Measurements from ENCODE around the gene PM20D1.

GRCh38 chr1:205800427-205800826 is 49.5 kb downstream of the PM20D1 start:
- TF ChIP-seq CTCF (conservative IDR thresholded peaks at IDR 0.05 in 1 of 2, IDR thresholded peaks at IDR 0.05 in 1 of 2; ENCODE audit: low read depth in 1 of 2, low read length in 2 of 2) (no peak), EZH2 (IDR thresholded peaks at IDR 0.05; ENCODE audit: low read length, missing control alignments) (no peak)
